ENCODE data around the gene POC5.

- no peak for TF ChIP-seq CTCF (IDR thresholded peaks at IDR 0.05)
- TF ChIP-seq POLR2A (IDR thresholded peaks at IDR 0.05): no peak
Observed at GRCh38 chr5:75671506-75671905, 45.7 kb downstream of the POC5 start.

Measured in ovary (tissue), 3 donors.